HG02642 (cell line): ENCODE results near the gene TNNT1.

Experiments
- ATAC-seq: cut with Tn5 transposase; IDR thresholded peaks from one replicate; pipeline ENCODE4 v1.9.1; 2021; ENCODE audit warnings: mild to moderate bottlenecking; ENCODE audit not compliant: unreplicated experiment, poor library complexity

Gene TNNT1

GRCh38 chr19:55146078-55146704 is 2.8 kb downstream of the TNNT1 start:
- no peak for ATAC-seq

DNA sequence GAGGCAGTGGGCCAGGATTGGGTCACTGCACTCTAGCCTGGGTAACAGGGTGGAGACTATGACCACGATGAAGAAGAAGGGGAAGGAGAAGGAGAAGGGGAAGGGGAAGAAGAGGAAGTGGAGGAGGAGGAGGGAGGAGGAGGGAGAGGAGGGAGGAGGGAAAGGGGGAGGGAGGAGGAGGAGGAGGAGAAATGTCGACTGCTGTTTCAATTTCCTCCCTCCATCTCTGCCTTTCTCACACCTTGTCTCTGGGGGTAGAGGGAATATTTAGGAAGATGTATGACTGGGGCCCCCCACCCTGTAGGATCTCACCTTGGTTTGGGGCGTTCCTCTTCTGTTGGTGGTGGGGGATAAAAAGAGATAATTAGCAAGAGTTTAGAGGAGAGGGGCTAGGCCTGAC is 3.8 kb downstream of the TNNT1 start:
- ATAC-seq, result no peak

GRCh38 chr19:55141696-55142095 is 7.3 kb downstream of the TNNT1 start:
- ATAC-seq, result no peak

- no peak for ATAC-seq
These were observed 11.1 kb downstream of the TNNT1 start for GRCh38 chr19:55137915-55138314.

GRCh38 chr19:55136399-55137102 is 12.5 kb downstream of the TNNT1 start:
- no peak for ATAC-seq

GRCh38 chr19:55134736-55135135 is 14.3 kb downstream of the TNNT1 start:
- no peak for ATAC-seq

DNA sequence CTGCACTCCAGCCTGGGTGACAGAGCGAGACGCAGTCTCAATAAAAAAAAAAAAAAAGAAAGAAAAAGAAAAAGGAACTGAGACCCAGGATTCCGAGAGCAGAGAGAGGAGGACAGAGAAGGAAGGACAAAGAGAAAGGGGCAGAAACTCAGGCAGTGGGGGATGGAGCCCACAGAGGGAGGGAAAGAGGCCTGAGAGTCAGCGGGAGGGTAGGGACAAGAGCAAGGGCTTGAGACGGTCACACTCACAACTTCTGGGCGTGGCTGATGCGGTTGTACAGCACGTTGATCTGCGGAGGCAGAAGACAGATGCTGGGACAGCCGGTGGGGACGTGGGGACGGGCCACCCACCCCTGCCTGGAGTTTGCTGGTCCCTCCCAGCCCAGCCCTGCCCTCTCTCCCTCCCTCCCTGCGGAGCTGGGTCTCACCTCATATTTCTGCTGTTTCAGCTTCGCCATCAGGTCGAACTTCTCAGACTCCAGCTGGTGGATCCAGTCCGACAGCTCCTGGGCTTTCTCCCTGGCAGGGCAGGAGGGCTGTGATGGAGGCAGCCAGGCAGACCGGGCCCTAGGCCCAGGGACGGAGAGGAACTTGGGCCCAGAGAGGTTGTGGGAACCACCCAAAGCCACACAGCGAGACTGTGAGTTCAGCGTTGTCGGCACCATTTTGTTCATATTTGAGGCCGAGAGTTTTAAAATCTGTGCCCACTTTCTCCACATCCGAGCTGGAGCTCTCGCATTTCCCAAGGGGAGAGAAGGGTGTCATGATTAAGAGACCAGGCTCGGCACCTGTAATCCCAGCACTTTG is 15.2 kb downstream of the TNNT1 start:
- no peak for ATAC-seq

DNA sequence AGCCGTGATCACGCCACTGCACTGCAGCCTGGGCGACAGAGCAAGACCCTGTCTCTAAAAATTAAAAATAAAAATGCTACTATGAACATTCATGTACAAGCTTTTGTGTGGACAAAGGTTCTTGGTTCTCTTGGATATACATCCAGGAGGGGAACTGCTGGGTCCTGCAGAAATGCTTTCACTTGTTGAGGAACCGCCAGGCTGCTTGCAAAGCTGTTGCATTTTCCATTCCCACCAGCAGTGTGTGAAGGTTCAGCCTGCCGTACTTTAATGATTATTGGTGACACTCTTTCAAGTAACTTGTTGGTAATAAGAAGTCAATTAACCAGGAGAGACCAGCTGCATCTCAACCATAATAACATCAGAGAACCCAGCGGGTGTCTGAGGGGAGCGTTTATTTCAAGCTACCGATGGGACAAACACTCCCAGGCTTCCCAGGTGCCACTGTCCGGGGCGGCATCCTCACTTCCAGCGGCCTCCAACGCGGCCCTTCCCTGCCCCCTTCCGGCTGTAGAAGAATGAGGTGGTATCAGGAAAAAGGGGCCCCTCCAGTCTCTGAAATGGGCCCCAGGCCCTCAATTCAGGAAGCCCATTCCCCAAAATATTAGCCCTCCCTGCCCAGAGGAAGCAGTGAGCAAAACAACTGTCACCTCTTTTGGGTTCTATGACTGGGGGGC is 16.4 kb downstream of the TNNT1 start:
- ATAC-seq, result no peak

GRCh38 chr19:55131421-55131820 is 17.6 kb downstream of the TNNT1 start:
- ATAC-seq, result no peak

DNA sequence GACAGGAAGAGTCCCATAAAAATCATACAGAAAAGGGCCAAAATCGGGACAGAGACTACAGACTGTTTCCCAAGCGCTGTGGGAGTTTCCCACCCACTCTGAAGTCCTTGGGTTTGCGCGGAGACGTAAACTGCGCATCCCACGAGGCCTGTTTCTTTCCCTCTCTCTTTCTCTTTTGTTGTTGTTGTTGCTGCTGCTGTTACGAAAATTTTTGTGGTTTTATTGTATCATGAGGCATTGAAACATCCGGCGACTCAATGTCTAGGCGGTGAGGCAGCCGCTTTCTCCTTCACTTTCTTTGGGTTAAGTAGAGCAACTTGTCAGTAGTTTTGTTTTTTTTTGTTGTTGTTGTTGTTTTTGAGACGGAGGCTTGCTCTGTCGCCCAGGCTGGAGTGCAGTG is 30.0 kb downstream of the TNNT1 start:
- ATAC-seq, result no peak

GRCh38 chr19:55118401-55118991 is 30.5 kb downstream of the TNNT1 start:
- ATAC-seq, result no peak

GRCh38 chr19:55117663-55118391 is 31.2 kb downstream of the TNNT1 start:
- peak; percentile 91 for ATAC-seq

GRCh38 chr19:55116859-55117662 is 31.9 kb downstream of the TNNT1 start, which contains the start of gene PPP1R12C:
Gene PPP1R12C (minus strand): TSS chr19:55117637. CDS start chr19:55117543, 94 bp downstream.
- ATAC-seq, result peak; percentile 0

DNA sequence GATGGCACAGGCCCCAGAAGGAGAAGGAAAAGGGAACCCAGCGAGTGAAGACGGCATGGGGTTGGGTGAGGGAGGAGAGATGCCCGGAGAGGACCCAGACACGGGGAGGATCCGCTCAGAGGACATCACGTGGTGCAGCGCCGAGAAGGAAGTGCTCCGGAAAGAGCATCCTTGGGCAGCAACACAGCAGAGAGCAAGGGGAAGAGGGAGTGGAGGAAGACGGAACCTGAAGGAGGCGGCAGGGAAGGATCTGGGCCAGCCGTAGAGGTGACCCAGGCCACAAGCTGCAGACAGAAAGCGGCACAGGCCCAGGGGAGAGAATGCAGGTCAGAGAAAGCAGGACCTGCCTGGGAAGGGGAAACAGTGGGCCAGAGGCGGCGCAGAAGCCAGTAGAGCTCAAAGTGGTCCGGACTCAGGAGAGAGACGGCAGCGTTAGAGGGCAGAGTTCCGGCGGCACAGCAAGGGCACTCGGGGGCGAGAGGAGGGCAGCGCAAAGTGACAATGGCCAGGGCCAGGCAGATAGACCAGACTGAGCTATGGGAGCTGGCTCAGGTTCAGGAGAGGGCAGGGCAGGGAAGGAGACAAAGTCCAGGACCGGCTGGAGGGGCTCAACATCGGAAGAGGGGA is 32.7 kb downstream of the TNNT1 start:
- no peak for ATAC-seq

- ATAC-seq, result no peak
These were observed 33.5 kb downstream of the TNNT1 start for GRCh38 chr19:55115446-55116065.

- ATAC-seq, result no peak
These were observed 34.4 kb downstream of the TNNT1 start for GRCh38 chr19:55114566-55115145.

GRCh38 chr19:55113570-55114039 is 35.4 kb downstream of the TNNT1 start:
- ATAC-seq, result no peak
